Naive thymus-derived CD4-positive, alpha-beta T cell (primary cell): ENCODE data around the gene MED1. TPM values are rescaled to one million over a fixed set of nuclear protein-coding genes. Genes with fewer than 3 reads are reported as not detected.
A peak's percentile ranks its signal among the peaks of the same experiment; 100 is the strongest.

Source experiments
- ATAC-seq: fragments of 150-1000 bp; cut with Tn5 transposase; 2 replicates; pipeline ENCODE4 v1.10.0; 2021; ENCODE audit warnings: mild to moderate bottlenecking, moderate library complexity
- CTCF ChIA-PET: fragments of 350-600 bp; sonication (Branson Sonifier 250); formaldehyde crosslinking; loops from one replicate; lab custom pipeline; 2021; ENCODE audit warnings: antibody characterized with exemption; lab: Charles Lee
- POLR2A ChIA-PET: fragments of 350-600 bp; sonication (Branson Sonifier 250); formaldehyde crosslinking; loops from one replicate; lab custom pipeline; 2021; ENCODE audit warnings: antibody characterized with exemption, inconsistent platforms; lab: Charles Lee
- DNase-seq, 9 donors: peaks; one replicate each; pipeline versions ENCODE4 v3.0.0 to v3.0.0-alpha.2; 2020 to 2022; ENCODE audit warnings: mixed read lengths in 1 of 9
- H3K27ac ChIP-seq: one replicate; pipeline ENCODE4 v1.7.0; 2013; ENCODE audit warnings: mild to moderate bottlenecking, low read depth, low read length, moderate library complexity
- H3K27me3 ChIP-seq, 2 donors: one replicate each; pipeline ENCODE4 v1.7.0; 2013; ENCODE audit warnings: low read length in 2 of 2, mild to moderate bottlenecking in 2 of 2, moderate library complexity in 2 of 2; ENCODE audit not compliant: control insufficient read depth in 2 of 2, insufficient read depth in 2 of 2
- H3K36me3 ChIP-seq, 3 experiments: 1 replicate in 2 of 3; 2 replicates in 1 of 3; pipeline ENCODE4 v1.7.0; 2013; ENCODE audit warnings: low read length in 3 of 3, mild to moderate bottlenecking in 3 of 3, moderate library complexity in 1 of 3; ENCODE audit not compliant: insufficient read depth in 3 of 3, control insufficient read depth in 2 of 3
- H3K4me1 ChIP-seq, 2 donors: one replicate each; pipeline ENCODE4 v1.7.0; 2013; ENCODE audit warnings: low read length in 2 of 2, mild to moderate bottlenecking in 2 of 2, moderate library complexity in 1 of 2; ENCODE audit not compliant: control insufficient read depth in 2 of 2, insufficient read depth in 2 of 2
- H3K4me3 ChIP-seq: 2 replicates; pipeline ENCODE4 v1.7.0; 2013; ENCODE audit warnings: mild to moderate bottlenecking, low read length
- H3K9me3 ChIP-seq, 3 experiments: 1 replicate in 2 of 3; 2 replicates in 1 of 3; pipeline ENCODE4 v1.7.0; 2013; ENCODE audit warnings: low read length in 3 of 3; ENCODE audit not compliant: control insufficient read depth in 2 of 3
- H3K27ac Mint-ChIP-seq, 9 donors: one replicate each; pipeline ENCODE4 v1.8.0; 2020 to 2022; ENCODE audit warnings: mixed read lengths in 9 of 9, mild to moderate bottlenecking in 8 of 9, moderate library complexity in 5 of 9, inconsistent platforms in 2 of 9
- H3K27me3 Mint-ChIP-seq, 5 donors: one replicate each; pipeline ENCODE4 v1.8.0; 2021 to 2022; ENCODE audit warnings: mixed read lengths in 5 of 5, mild to moderate bottlenecking in 1 of 5
- H3K36me3 Mint-ChIP-seq, 5 donors: one replicate each; pipeline ENCODE4 v1.8.0; 2020 to 2022; ENCODE audit warnings: mixed read lengths in 5 of 5, mild to moderate bottlenecking in 3 of 5, inconsistent platforms in 1 of 5
- H3K4me1 Mint-ChIP-seq, 7 donors: one replicate each; pipeline ENCODE4 v1.8.0; 2020 to 2022; ENCODE audit warnings: mixed read lengths in 7 of 7, mild to moderate bottlenecking in 3 of 7, inconsistent platforms in 1 of 7
- H3K4me3 Mint-ChIP-seq, 10 donors: one replicate each; pipeline ENCODE4 v1.8.0; 2020 to 2022; ENCODE audit warnings: mild to moderate bottlenecking in 10 of 10, mixed read lengths in 10 of 10, moderate library complexity in 6 of 10, inconsistent platforms in 2 of 10
- H3K9me3 Mint-ChIP-seq, 11 donors: one replicate each; pipeline ENCODE4 v1.8.0; 2020 to 2022; ENCODE audit warnings: mixed read lengths in 11 of 11, mild to moderate bottlenecking in 4 of 11, inconsistent platforms in 1 of 11, moderate library complexity in 1 of 11
- intact Hi-C, 2 donors: fragments of 100-400 bp; cut with micrococcal nuclease; formaldehyde crosslinking; loops; one replicate each; pipeline ENCODE4 v1.15.1; 2023
- polyA plus RNA-seq, 2 donors: library from polyadenylated mRNA; unstranded; fragments of 300-500 nt; fragmentation: Illumina TruSeq; gene quantifications; one replicate each; pipeline ENCODE4 v1.2.3, GENCODE V29; 2021
- total RNA-seq, 6 experiments: library from RNA in 5 of 6; stranded (reverse) in 5 of 6; gene quantifications; 1 replicate in 5 of 6; 2 replicates in 1 of 6; pipeline ENCODE4 v1.2.3 and lab custom pipeline; 2021 to 2026

MED1 gene
- total and polyA plus RNA-seq, 7 experiments from 2014 or later: 20.6 to 61.5 (median 38.4) TPM

- ATAC-seq (no peak), DNase-seq (no peak)
- intact Hi-C loops: no loop called here
- H3K36me3 Mint-ChIP-seq: peaks cover 17 to 36% (median 26%) of the 10 kb centered on the region in 5 donors
- Histone ChIP-seq H3K27ac (no peak overlapping the region), H3K27me3 (no peaks in the 10 kb centered on the region), H3K4me3 (no peak overlapping the region), H3K4me1 (no peaks in the 10 kb centered on the region), H3K9me3 (no peaks in the 10 kb centered on the region), H3K36me3 (peaks cover 13 to 70% (median 15%) of the 10 kb centered on the region in 3 experiments)
- H3K9me3 Mint-ChIP-seq: no peaks in the 10 kb centered on the region
- ChIA-PET CTCF (interaction anchor here (0.7 to 1.0 kb wide), 2 partner anchors 78 to 541 kb away, joined by 3 read pairs; no protein-coding TSS in a partner anchor), POLR2A (interaction anchor here (1.2 kb wide), 1 partner anchor 10 kb away, joined by 3 read pairs; the partner anchor contains the start of gene FBXL20)
- no peak overlapping the region for H3K4me3 Mint-ChIP-seq
- H3K4me1 Mint-ChIP-seq: peaks cover 4 to 11% (median 5%) of the 10 kb centered on the region in 7 donors
- H3K27me3 Mint-ChIP-seq: no peaks in the 10 kb centered on the region
- H3K27ac Mint-ChIP-seq: no peak overlapping the region
These were observed 40.8 kb downstream of the MED1 start for GRCh38 chr17:39410279-39410678.

GRCh38 chr17:39408360-39408759 is 42.7 kb downstream of the MED1 start:
- peaks cover 13 to 56% (median 15%) of the 10 kb centered on the region in 3 experiments for H3K36me3 ChIP-seq
- Mint-ChIP-seq H3K9me3 (no peaks in the 10 kb centered on the region), H3K4me3 (no peak overlapping the region), H3K27me3 (no peaks in the 10 kb centered on the region), H3K36me3 (peaks cover 13 to 30% (median 22%) of the 10 kb centered on the region in 5 donors), H3K27ac (peak overlapping the region in 1 of 9 donors; percentile 22), H3K4me1 (peaks cover 4 to 25% (median 8%) of the 10 kb centered on the region in 7 donors)
- no peaks in the 10 kb centered on the region for H3K27me3 ChIP-seq
- DNase-seq: no peak
- no peak overlapping the region for H3K4me3 ChIP-seq
- no peaks in the 10 kb centered on the region for H3K9me3 ChIP-seq
- ChIA-PET CTCF (no interaction called here), POLR2A (no interaction called here)
- no peak for ATAC-seq
- H3K27ac ChIP-seq: no peak overlapping the region
- no peaks in the 10 kb centered on the region for H3K4me1 ChIP-seq
- intact Hi-C loops: loop anchor here in 1 of 2 donors (10.0 kb wide), 1 partner anchor 326 kb away; the partner anchor contains the start of genes GRB7 and MIEN1

GRCh38 chr17:39406951-39407350 is 44.1 kb downstream of the MED1 start:
- peaks cover 13 to 53% (median 15%) of the 10 kb centered on the region in 3 experiments for H3K36me3 ChIP-seq
- no peak overlapping the region for H3K27ac ChIP-seq
- DNase-seq (no peak), ATAC-seq (no peak)
- no peaks in the 10 kb centered on the region for H3K9me3 ChIP-seq
- Mint-ChIP-seq H3K9me3 (peaks cover 0 to under 1% (median 0%) of the 10 kb centered on the region in 11 donors), H3K4me1 (peaks cover 6 to 30% (median 12%) of the 10 kb centered on the region in 7 donors), H3K36me3 (peaks cover 13 to 30% (median 20%) of the 10 kb centered on the region in 5 donors), H3K27me3 (no peaks in the 10 kb centered on the region), H3K4me3 (no peak overlapping the region), H3K27ac (peak overlapping the region in 2 of 9 donors; percentile 6 to 11)
- intact Hi-C loops: loop anchor here in 1 of 2 donors (10.0 kb wide), 1 partner anchor 328 kb away; the partner anchor contains the start of genes GRB7 and MIEN1
- CTCF ChIA-PET: no interaction called here
- no peak overlapping the region for H3K4me3 ChIP-seq
- no peaks in the 10 kb centered on the region for H3K27me3 ChIP-seq
- H3K4me1 ChIP-seq: no peaks in the 10 kb centered on the region
- POLR2A ChIA-PET: no interaction called here

- no peak overlapping the region for H3K27ac ChIP-seq
- intact Hi-C loops: loop anchor here in 1 of 2 donors (10.0 kb wide), 1 partner anchor 329 kb away; the partner anchor contains the start of genes GRB7 and MIEN1
- H3K36me3 Mint-ChIP-seq: peaks cover 13 to 27% (median 20%) of the 10 kb centered on the region in 5 donors
- H3K4me1 ChIP-seq: peaks cover 3 to 5% of the 10 kb centered on the region in 2 donors
- H3K4me1 Mint-ChIP-seq: peaks cover 10 to 34% (median 17%) of the 10 kb centered on the region in 7 donors
- H3K27ac Mint-ChIP-seq: peak overlapping the region in 5 of 9 donors; percentile 27 to 79 (median 75)
- H3K4me3 ChIP-seq: no peak overlapping the region
- ATAC-seq (no peak), DNase-seq (no peak)
- CTCF ChIA-PET: no interaction called here
- no peaks in the 10 kb centered on the region for H3K27me3 Mint-ChIP-seq
- peaks cover 13 to 53% (median 15%) of the 10 kb centered on the region in 3 experiments for H3K36me3 ChIP-seq
- no peaks in the 10 kb centered on the region for H3K27me3 ChIP-seq
- no peak overlapping the region for H3K4me3 Mint-ChIP-seq
- POLR2A ChIA-PET: interaction anchor here (0.6 kb wide), 1 partner anchor 21 kb away, joined by 3 read pairs; no protein-coding TSS in a partner anchor
- no peaks in the 10 kb centered on the region for H3K9me3 ChIP-seq
- H3K9me3 Mint-ChIP-seq: peaks cover 0 to 4% (median 0%) of the 10 kb centered on the region in 11 donors
These were observed 45.6 kb downstream of the MED1 start for GRCh38 chr17:39405436-39405835.

GRCh38 chr17:39404542-39405378 is 46.3 kb downstream of the MED1 start:
- peak overlapping the region in 6 of 9 donors; percentile 21 to 79 (median 75) for H3K27ac Mint-ChIP-seq
- H3K9me3 Mint-ChIP-seq: peaks cover 0 to 4% (median 0%) of the 10 kb centered on the region in 11 donors
- no peak for DNase-seq
- no peak for ATAC-seq
- H3K9me3 ChIP-seq: no peaks in the 10 kb centered on the region
- peaks cover 17 to 40% (median 24%) of the 10 kb centered on the region in 7 donors for H3K4me1 Mint-ChIP-seq
- no peak overlapping the region for H3K27ac ChIP-seq
- H3K27me3 ChIP-seq: no peaks in the 10 kb centered on the region
- peaks cover 8 to 46% (median 13%) of the 10 kb centered on the region in 3 experiments for H3K36me3 ChIP-seq
- intact Hi-C loops: loop anchor here in 1 of 2 donors (10.0 kb wide), 1 partner anchor 330 kb away; the partner anchor contains the start of genes GRB7 and MIEN1
- peak overlapping the region in 3 of 10 donors; percentile 21 to 64 (median 34) for H3K4me3 Mint-ChIP-seq
- peaks cover 6 to 12% of the 10 kb centered on the region in 2 donors for H3K4me1 ChIP-seq
- CTCF ChIA-PET: no interaction called here
- no peak overlapping the region for H3K4me3 ChIP-seq
- H3K36me3 Mint-ChIP-seq: peaks cover 10 to 20% (median 16%) of the 10 kb centered on the region in 5 donors
- H3K27me3 Mint-ChIP-seq: no peaks in the 10 kb centered on the region
- POLR2A ChIA-PET: interaction anchor here (0.6 to 0.7 kb wide), 2 partner anchors 21 to 519 kb away, joined by 3 read pairs; no protein-coding TSS in a partner anchor
